Fibroblast of the aortic adventitia (primary cell): ENCODE data around the gene H1-8. TPM values are rescaled to one million over a fixed set of nuclear protein-coding genes. Genes with fewer than 3 reads are reported as not detected.

Source experiments
- DNase-seq: peaks from one replicate; pipeline ENCODE4 v3.0.0-alpha.2; 2010; ENCODE audit warnings: low read depth
- H3K4me3 ChIP-seq: 2 replicates; pipeline ENCODE4 v1.5.1; 2011; ENCODE audit warnings: low read depth, mild to moderate bottlenecking, control low read depth, low read length, moderate library complexity
- total RNA-seq: library from RNA; depleted of rRNA; stranded (reverse); fragments of >200 nt; gene quantifications from 2 replicates; pipeline ENCODE4 v1.2.3, GENCODE V29; 2012; ENCODE audit warnings: low replicate concordance
- TF ChIP-seq, protein P1 (sequence below): IDR thresholded peaks from 2 replicates; pipeline ENCODE4 v1.5.1; 2011; ENCODE audit warnings: mild to moderate bottlenecking, low read length, control low read depth, inconsistent platforms; ENCODE audit not compliant: insufficient read depth

The H1-8 gene
- total RNA-seq, 1 donor, result not detected

DNA sequence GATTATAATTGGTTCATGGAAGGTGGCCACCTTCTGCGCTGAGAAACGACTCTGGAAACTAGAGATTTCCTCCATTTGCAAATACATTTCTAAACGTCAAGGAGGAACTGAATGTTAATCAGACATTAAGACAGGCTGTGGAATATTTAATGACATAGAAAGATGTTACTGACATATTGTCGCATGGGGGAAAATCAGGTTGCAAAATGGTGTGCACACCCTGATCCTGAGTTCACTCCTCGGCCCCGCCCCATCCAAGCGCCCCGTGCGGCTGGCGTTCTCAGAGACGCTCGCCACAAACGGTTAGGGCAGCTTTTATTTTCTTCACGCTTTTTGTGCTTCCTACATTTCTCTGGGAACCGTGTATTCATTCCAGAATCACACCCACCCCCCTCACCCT lies 10.7 kb downstream of the H1-8 start:
- TF ChIP-seq, protein P1, sequence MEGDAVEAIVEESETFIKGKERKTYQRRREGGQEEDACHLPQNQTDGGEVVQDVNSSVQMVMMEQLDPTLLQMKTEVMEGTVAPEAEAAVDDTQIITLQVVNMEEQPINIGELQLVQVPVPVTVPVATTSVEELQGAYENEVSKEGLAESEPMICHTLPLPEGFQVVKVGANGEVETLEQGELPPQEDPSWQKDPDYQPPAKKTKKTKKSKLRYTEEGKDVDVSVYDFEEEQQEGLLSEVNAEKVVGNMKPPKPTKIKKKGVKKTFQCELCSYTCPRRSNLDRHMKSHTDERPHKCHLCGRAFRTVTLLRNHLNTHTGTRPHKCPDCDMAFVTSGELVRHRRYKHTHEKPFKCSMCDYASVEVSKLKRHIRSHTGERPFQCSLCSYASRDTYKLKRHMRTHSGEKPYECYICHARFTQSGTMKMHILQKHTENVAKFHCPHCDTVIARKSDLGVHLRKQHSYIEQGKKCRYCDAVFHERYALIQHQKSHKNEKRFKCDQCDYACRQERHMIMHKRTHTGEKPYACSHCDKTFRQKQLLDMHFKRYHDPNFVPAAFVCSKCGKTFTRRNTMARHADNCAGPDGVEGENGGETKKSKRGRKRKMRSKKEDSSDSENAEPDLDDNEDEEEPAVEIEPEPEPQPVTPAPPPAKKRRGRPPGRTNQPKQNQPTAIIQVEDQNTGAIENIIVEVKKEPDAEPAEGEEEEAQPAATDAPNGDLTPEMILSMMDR, result no peak
- no peak for DNase-seq
- H3K4me3 ChIP-seq, result no peak overlapping the region

DNA sequence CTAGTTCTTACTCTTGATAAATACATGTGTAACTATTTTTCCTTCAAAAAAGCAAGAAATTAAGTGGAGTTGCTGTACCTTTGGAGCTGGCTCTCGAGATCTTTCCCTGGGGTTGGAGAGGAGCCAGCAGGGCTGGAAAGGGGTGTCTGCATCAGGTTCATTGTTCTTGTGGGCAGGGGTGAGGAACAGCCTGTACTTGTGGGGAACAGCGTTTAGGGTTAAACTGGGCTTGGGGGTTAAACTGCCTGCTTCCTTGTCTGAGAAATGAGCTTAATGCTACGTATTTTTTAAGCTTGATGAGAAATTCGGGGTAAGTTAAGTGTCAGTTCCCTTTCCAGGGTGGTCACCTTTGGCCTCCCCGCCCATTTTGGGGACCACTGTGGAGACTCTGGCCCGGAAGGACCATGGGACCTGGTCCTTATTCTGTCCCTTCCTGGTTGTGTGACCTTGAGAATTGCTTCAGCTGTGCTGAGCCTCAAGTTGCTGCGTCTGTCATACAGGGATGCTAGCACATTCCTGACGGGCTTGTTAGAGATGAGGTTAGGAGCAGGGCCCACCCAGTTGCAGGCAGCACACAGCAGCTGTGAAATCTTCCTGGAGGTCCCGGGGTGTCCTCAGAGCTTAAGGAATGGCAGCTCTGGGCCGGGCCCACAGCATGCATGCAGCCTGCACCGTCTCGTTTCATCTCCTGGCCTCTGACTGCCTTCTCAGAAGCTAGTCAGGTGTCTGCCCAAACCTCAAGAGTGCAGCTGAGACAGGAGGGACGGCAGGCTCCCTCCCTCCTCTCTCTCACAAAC lies 11.6 kb downstream of the H1-8 start:
- no peak overlapping the region for H3K4me3 ChIP-seq
- no peak for DNase-seq
- TF ChIP-seq, protein P1, result no peak

DNA sequence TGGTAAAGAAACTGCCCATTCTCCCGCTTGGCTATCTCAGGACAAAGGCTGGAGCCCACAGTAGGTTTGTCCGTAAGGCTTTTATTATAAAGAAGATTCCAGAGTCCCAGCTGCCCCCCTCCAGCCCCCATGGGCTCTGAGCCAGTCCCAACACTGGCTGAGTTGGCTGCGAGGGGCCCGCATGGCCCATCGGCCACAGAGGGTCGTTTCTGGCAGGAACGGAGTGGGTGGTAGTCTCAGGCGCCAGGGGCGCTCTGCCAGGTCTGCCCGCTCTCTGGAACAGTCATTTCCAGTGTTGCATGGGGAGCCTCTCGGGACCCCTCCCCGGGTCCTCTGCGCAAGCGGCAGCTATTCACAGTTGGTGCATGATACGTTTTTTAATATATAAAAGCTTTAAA lies 12.2 kb downstream of the H1-8 start:
- TF ChIP-seq, protein P1, result no peak
- H3K4me3 ChIP-seq, result no peak overlapping the region
- no peak for DNase-seq

DNA sequence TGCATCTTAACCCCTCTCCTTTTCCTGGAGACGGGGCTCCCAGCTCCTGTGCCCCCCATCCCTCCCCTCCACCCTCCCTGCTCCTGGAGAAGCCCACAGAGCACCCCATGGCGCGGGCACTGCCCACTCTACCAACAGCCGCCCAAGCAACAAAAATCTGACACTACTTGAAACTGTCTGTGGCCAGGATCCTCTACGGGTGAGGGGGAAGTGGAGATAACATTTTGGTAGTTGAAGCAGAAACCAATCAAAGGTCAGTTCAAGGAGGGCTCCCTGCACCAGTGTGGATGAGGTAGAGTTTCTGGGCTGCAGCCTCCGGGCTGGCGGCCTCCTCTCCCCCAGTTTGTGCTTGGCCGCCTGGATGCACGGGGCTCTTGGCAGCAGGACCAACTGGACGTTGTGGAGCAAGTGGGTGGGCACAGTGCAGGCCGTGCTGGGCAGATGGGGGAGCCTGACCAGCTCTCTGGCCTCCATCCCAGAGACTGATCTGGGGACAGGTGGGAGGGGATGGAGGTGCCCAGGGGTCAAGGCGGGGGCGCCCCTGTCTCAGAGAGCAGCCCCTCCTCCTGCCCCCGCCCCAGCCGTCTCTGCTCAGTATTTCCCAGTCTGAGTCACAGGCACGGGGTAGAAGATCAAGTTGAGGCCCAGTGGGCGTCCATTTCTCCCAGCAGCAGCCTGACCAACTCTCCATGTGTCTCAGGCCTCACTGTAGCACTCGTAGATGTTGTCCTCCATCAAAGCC lies 12.8 kb downstream of the H1-8 start:
- TF ChIP-seq, protein P1, result no peak
- DNase-seq, result no peak
- no peak overlapping the region for H3K4me3 ChIP-seq

DNA sequence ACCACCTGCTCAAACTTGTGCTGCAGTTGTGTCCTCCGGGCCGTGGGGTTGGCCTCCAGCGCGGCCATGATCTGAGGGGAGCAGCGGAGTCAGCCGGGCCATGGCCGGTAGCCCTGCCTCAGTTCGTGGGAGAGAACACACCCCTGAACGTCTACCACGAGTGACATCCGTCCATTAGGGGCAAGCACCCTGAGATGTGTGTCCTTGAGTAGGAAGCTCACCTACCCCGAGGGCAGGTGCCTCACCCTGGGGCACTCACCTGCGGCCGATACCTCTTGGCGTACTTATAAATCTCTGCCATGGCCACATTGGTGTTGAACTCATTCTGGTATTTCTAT lies 13.4 kb downstream of the H1-8 start:
- no peak overlapping the region for H3K4me3 ChIP-seq
- DNase-seq, result no peak
- TF ChIP-seq, protein P1, result no peak

DNA sequence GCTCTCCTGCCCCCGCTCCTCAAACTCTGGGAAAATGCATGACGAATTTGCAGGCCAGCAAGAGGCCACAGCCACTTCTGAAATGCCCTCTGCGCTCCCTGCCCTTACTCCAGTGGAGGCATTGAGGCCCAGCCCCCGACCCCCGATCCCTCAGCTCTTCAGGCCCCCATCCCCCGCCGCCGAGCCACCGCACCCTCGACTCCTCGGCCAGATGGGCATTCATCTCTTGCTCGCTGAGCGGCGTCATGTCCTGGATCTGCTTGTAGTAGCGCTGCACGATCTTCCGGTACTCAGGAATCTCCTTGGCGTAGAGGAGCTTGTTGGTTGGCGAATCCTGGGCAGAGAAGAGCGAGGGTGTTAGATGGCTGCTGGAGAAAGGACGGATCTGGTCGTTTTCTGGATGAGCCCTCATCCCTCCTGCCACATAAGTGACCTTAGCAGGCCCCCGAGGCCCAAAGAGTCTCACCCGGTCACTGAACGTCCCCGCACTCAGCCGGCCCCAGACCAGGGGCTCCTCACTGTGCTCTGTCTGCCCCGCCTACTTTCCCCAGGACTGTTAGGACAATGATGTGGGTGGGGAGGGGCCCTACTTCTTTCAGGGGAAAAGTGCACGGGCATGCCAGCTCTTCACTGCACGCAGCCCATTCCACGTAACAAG lies 14.0 kb downstream of the H1-8 start:
- no peak overlapping the region for H3K4me3 ChIP-seq
- DNase-seq, result no peak
- TF ChIP-seq, protein P1, result no peak
